CD14-positive monocyte (primary cell): ENCODE data around the gene PALM. TPM values are rescaled to one million over a fixed set of nuclear protein-coding genes. Genes with fewer than 3 reads are reported as not detected.
A peak's percentile ranks its signal among the peaks of the same experiment; 100 is the strongest.
"Not testable (repeated sequence)": the region's sequence is repeated elsewhere in the genome, so short reads cannot be mapped to it uniquely, and the experiment has no call there.

Experiments
- DNase-seq, 3 donors: peaks; one replicate each; pipeline ENCODE4 v3.0.0-alpha.2; 2011 to 2022
- H2AFZ ChIP-seq: 2 replicates; pipeline ENCODE4 v1.6.0; 2012; ENCODE audit warnings: mild to moderate bottlenecking, low read depth, low read length, inconsistent platforms; ENCODE audit not compliant: insufficient read depth, poor library complexity, severe bottlenecking
- H3K27ac ChIP-seq, 2 donors: 1 replicate in 1 of 2; 2 replicates in 1 of 2; pipeline ENCODE4 v1.5.1; 2012 to 2013; ENCODE audit warnings: low read length in 2 of 2, control low read depth in 1 of 2, inconsistent platforms in 1 of 2, low read depth in 1 of 2, mild to moderate bottlenecking in 1 of 2
- H3K27me3 ChIP-seq, 2 donors: one replicate each; pipeline versions ENCODE4 v1.6.0 to v1.6.1; 2011 to 2013; ENCODE audit warnings: low read length in 2 of 2; ENCODE audit not compliant: control insufficient read depth in 2 of 2, insufficient read depth in 2 of 2
- H3K36me3 ChIP-seq, 2 donors: replicated peaks in 1 of 2; 1 replicate in 1 of 2; 2 replicates in 1 of 2; pipeline versions ENCODE4 v1.5.1 to v1.6.1; 2012 to 2013; ENCODE audit warnings: low read length in 2 of 2, control low read depth in 1 of 2, inconsistent platforms in 1 of 2, mild to moderate bottlenecking in 1 of 2; ENCODE audit not compliant: insufficient read depth in 2 of 2, control insufficient read depth in 1 of 2
- H3K4me1 ChIP-seq, 2 donors: 1 replicate in 1 of 2; 2 replicates in 1 of 2; pipeline versions ENCODE4 v1.5.1 to v1.6.1; 2012 to 2013; ENCODE audit warnings: low read length in 2 of 2, control low read depth in 1 of 2, inconsistent platforms in 1 of 2, mild to moderate bottlenecking in 1 of 2, moderate library complexity in 1 of 2; ENCODE audit not compliant: insufficient read depth in 2 of 2, control insufficient read depth in 1 of 2
- H3K4me2 ChIP-seq: replicated peaks from 2 replicates; pipeline ENCODE3; 2012; ENCODE audit warnings: low read length, moderate library complexity, mild to moderate bottlenecking; ENCODE audit not compliant: poor library complexity, severe bottlenecking; ENCODE audit errors: extremely low read depth
- H3K4me3 ChIP-seq, 3 experiments: fragments of 200-600 bp in 1 of 3; sonication (generic) in 1 of 3; replicated peaks in 1 of 3; 1 replicate in 2 of 3; 2 replicates in 1 of 3; pipeline ENCODE4 v1.5.1; 2011 to 2013; ENCODE audit warnings: low read length in 3 of 3, mild to moderate bottlenecking in 3 of 3, control low read depth in 2 of 3, low read depth in 2 of 3, inconsistent platforms in 1 of 3, moderate library complexity in 1 of 3
- H3K79me2 ChIP-seq: 2 replicates; pipeline ENCODE4 v1.6.0; 2012; ENCODE audit warnings: mild to moderate bottlenecking, control low read depth, inconsistent platforms, low read length, moderate library complexity; ENCODE audit not compliant: insufficient read depth
- H3K9ac ChIP-seq: 2 replicates; pipeline ENCODE4 v1.6.0; 2017; ENCODE audit warnings: low read length, mild to moderate bottlenecking; ENCODE audit not compliant: insufficient read depth, poor library complexity, severe bottlenecking
- H3K9me3 ChIP-seq, 2 donors: replicated peaks in 1 of 2; 1 replicate in 1 of 2; 2 replicates in 1 of 2; pipeline versions ENCODE4 v1.5.1 to v1.6.1; 2012 to 2013; ENCODE audit warnings: low read length in 2 of 2, control low read depth in 1 of 2; ENCODE audit not compliant: control insufficient read depth in 1 of 2, insufficient read depth in 1 of 2
- H4K20me1 ChIP-seq: 2 replicates; pipeline ENCODE4 v1.6.0; 2012; ENCODE audit warnings: mild to moderate bottlenecking, low read length, control low read depth, moderate library complexity; ENCODE audit not compliant: insufficient read depth
- H3K27ac Mint-ChIP-seq, 7 donors: one replicate each; pipeline ENCODE4 v1.8.0; 2020; ENCODE audit warnings: mild to moderate bottlenecking in 7 of 7, mixed read lengths in 7 of 7, moderate library complexity in 6 of 7, inconsistent platforms in 2 of 7
- H3K27me3 Mint-ChIP-seq, 3 donors: one replicate each; pipeline ENCODE4 v1.8.0; 2021 to 2022; ENCODE audit warnings: low read depth in 3 of 3, mild to moderate bottlenecking in 3 of 3, mixed read lengths in 3 of 3, moderate library complexity in 3 of 3, inconsistent platforms in 1 of 3
- H3K36me3 Mint-ChIP-seq, 2 donors: one replicate each; pipeline ENCODE4 v1.8.0; 2020; ENCODE audit warnings: mixed read lengths in 2 of 2, inconsistent platforms in 1 of 2, mild to moderate bottlenecking in 1 of 2
- H3K4me1 Mint-ChIP-seq: one replicate; pipeline ENCODE4 v1.8.0; 2020; ENCODE audit warnings: mild to moderate bottlenecking, mixed read lengths
- H3K4me3 Mint-ChIP-seq, 2 donors: one replicate each; pipeline ENCODE4 v1.8.0; 2020; ENCODE audit warnings: mild to moderate bottlenecking in 2 of 2, mixed read lengths in 2 of 2, moderate library complexity in 1 of 2
- H3K9me3 Mint-ChIP-seq, 7 donors: one replicate each; pipeline ENCODE4 v1.8.0; 2020 to 2022; ENCODE audit warnings: mixed read lengths in 7 of 7, mild to moderate bottlenecking in 6 of 7, moderate library complexity in 6 of 7, inconsistent platforms in 2 of 7
- WGBS: methylation state at CpG from one replicate; pipeline ENCODE4 v1.1.5; 2013; ENCODE audit warnings: missing lambda C conversion rate; ENCODE audit not compliant: insufficient coverage; 5-methylcytosine and 5-hydroxymethylcytosine counted together
- intact Hi-C, 2 donors: fragments of 100-400 bp; cut with micrococcal nuclease; formaldehyde crosslinking; loops; one replicate each; pipeline versions ENCODE4 v1.15.0 to v1.15.1; 2023
- polyA plus RNA-seq, 3 donors: library from polyadenylated mRNA; depleted of rRNA in 1 of 3; unstranded in 2 of 3; stranded (reverse) in 1 of 3; fragments of 300-500 nt in 2 of 3; fragments of >200 nt in 1 of 3; fragmentation: Illumina TruSeq in 2 of 3; gene quantifications; 1 replicate in 2 of 3; 2 replicates in 1 of 3; pipeline ENCODE4 v1.2.3, GENCODE V29; 2012 to 2021
- TF ChIP-seq, protein P1 (sequence below): fragments of 200-600 bp; IDR thresholded peaks from one replicate; pipeline ENCODE4 v1.8.0; 2022; ENCODE audit warnings: antibody characterized with exemption, mild to moderate bottlenecking

The PALM gene
- polyA plus RNA-seq, 3 donors, result 0.23 TPM; not detected in 2

GRCh38 chr19:664913-665443 lies 43.8 kb upstream of the PALM start:
- Histone ChIP-seq H2AFZ (peak overlapping the region; percentile 80), H3K9me3 (no peaks in the 10 kb centered on the region), H3K36me3 (no peaks in the 10 kb centered on the region), H3K79me2 (peaks cover 29% of the 10 kb centered on the region), H3K27ac (peak overlapping the region; percentile 16 to 21), H3K27me3 (no peaks in the 10 kb centered on the region), H3K9ac (no peak overlapping the region), H3K4me1 (peaks cover 71 to 87% of the 10 kb centered on the region in 2 donors), H3K4me2 (peak overlapping the region; percentile 37), H4K20me1 (peaks cover 22% of the 10 kb centered on the region), H3K4me3 (peak overlapping the region in 2 of 3 experiments; percentile 9 to 39)
- H3K4me3 Mint-ChIP-seq, result peak overlapping the region; percentile 59 to 63
- WGBS, result 12% methylated on average over 24 of the region's 24 CpGs
- TF ChIP-seq, protein P1, sequence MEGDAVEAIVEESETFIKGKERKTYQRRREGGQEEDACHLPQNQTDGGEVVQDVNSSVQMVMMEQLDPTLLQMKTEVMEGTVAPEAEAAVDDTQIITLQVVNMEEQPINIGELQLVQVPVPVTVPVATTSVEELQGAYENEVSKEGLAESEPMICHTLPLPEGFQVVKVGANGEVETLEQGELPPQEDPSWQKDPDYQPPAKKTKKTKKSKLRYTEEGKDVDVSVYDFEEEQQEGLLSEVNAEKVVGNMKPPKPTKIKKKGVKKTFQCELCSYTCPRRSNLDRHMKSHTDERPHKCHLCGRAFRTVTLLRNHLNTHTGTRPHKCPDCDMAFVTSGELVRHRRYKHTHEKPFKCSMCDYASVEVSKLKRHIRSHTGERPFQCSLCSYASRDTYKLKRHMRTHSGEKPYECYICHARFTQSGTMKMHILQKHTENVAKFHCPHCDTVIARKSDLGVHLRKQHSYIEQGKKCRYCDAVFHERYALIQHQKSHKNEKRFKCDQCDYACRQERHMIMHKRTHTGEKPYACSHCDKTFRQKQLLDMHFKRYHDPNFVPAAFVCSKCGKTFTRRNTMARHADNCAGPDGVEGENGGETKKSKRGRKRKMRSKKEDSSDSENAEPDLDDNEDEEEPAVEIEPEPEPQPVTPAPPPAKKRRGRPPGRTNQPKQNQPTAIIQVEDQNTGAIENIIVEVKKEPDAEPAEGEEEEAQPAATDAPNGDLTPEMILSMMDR, result peak; percentile 97
- peaks cover 0 to 2% (median 1%) of the 10 kb centered on the region in 3 donors for H3K27me3 Mint-ChIP-seq
- intact Hi-C loops, result loop anchor here (1.0 to 5.0 kb wide), 5 partner anchors 14 to 132 kb away; partner anchors contain the start of genes BSG (in 1 of the 2) and PTBP1 (in 1 of the 2)
- H3K9me3 Mint-ChIP-seq, result peaks cover 2 to 10% (median 6%) of the 10 kb centered on the region in 7 donors
- H3K36me3 Mint-ChIP-seq, result peaks cover 3 to 4% of the 10 kb centered on the region in 2 donors
- H3K4me1 Mint-ChIP-seq, result peaks cover 66% of the 10 kb centered on the region
- H3K27ac Mint-ChIP-seq, result peak overlapping the region in 6 of 7 donors; percentile 26 to 94 (median 79)
- peak; percentile 77 to 82 (median 78) for DNase-seq

DNA sequence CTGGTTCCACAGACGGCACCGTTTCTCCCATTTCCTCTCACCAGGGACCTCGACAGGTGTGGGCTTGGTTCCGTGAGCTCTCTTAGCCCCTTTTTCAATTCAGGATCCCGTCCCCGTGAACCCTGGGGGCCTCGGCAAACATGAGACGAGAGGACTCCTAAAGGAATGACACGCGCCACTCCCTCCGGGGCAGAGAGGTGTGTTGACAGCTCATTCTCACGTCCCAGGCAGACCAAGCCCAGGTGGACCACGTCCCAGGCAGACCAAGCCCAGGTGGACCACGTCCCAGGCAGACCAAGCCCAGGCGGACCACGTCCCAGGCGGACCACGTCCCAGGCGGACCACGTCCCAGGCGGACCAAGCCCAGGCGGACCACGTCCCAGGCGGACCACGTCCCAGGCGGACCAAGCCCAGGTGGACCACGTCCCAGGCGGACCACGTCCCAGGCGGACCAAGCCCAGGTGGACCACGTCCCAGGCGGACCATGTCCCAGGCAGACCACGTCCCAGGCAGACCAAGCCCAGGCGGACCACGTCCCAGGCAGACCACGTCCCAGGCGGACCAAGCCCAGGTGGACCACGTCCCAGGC lies 41.7 kb upstream of the PALM start:
- DNase-seq, H3K4me3 Mint-ChIP-seq, H3K36me3 Mint-ChIP-seq, H3K36me3 ChIP-seq, H4K20me1 ChIP-seq, H3K4me3 ChIP-seq, H3K9me3 ChIP-seq, H3K27me3 ChIP-seq, H3K27me3 Mint-ChIP-seq, H3K79me2 ChIP-seq, H3K9ac ChIP-seq, intact Hi-C loops: not testable (repeated sequence)
- H2AFZ ChIP-seq, result peak overlapping the region; percentile 44
- peak overlapping the region; percentile 50 to 54 for H3K27ac ChIP-seq
- Mint-ChIP-seq H3K9me3 (peaks cover 2 to 10% (median 6%) of the 10 kb centered on the region in 7 donors), H3K4me1 (peaks cover 66% of the 10 kb centered on the region), H3K27ac (peak overlapping the region in 5 of 7 donors; percentile 13 to 89 (median 77))
- H3K4me1 ChIP-seq, result peaks cover 69 to 85% of the 10 kb centered on the region in 2 donors
- H3K4me2 ChIP-seq, result peak overlapping the region; percentile 45
- WGBS, result 85% methylated on average over 29 of the region's 38 CpGs

- Histone ChIP-seq H3K4me3 (peak overlapping the region in 1 of 3 experiments; percentile 30), H3K4me1 (peaks cover 72 to 83% of the 10 kb centered on the region in 2 donors), H2AFZ (peak overlapping the region; percentile 29), H3K4me2 (peak overlapping the region; percentile 31)
- H3K27ac ChIP-seq, intact Hi-C loops, H3K27me3 Mint-ChIP-seq, H3K9me3 ChIP-seq, H3K36me3 Mint-ChIP-seq, H3K9ac ChIP-seq, H3K36me3 ChIP-seq, H3K79me2 ChIP-seq, H4K20me1 ChIP-seq, H3K27me3 ChIP-seq, DNase-seq: not testable (repeated sequence)
- 7% methylated on average over 7 of the region's 12 CpGs for WGBS
- peak overlapping the region in 5 of 7 donors; percentile 67 to 92 (median 89) for H3K27ac Mint-ChIP-seq
- H3K9me3 Mint-ChIP-seq, result peaks cover 2 to 10% (median 6%) of the 10 kb centered on the region in 7 donors
- H3K4me3 Mint-ChIP-seq, result peak overlapping the region; percentile 52 to 89
- peaks cover 74% of the 10 kb centered on the region for H3K4me1 Mint-ChIP-seq
Measured at GRCh38 chr19:668675-669434, 39.9 kb upstream of the PALM start.
